ENCODE data around the gene PEX14. TPM values are rescaled to one million over a fixed set of nuclear protein-coding genes. Genes with fewer than 3 reads are reported as not detected.

PEX14 gene
- total and polyA plus RNA-seq, 11 donors, result 14.9 to 28.7 (median 20.4) TPM

- DNase-seq (no peak), ATAC-seq (no peak)
- H3K4me3 ChIP-seq, result no peak overlapping the region
- 89 to 94% (median 93%) methylated on average over 27 to 31 of the region's 31 CpGs for WGBS, 4 donors
- H3K36me3 ChIP-seq, result peaks cover 0 to 12% (median 6%) of the 10 kb centered on the region in 9 donors
- H3K4me1 ChIP-seq, result peaks cover 7 to 79% (median 53%) of the 10 kb centered on the region in 12 donors
- no peaks in the 10 kb centered on the region for H3K27me3 ChIP-seq
- H3K9me3 ChIP-seq, result no peaks in the 10 kb centered on the region
- TF ChIP-seq POLR2A (IDR thresholded peaks at IDR 0.05), result no peak
- TF ChIP-seq, protein P1, sequence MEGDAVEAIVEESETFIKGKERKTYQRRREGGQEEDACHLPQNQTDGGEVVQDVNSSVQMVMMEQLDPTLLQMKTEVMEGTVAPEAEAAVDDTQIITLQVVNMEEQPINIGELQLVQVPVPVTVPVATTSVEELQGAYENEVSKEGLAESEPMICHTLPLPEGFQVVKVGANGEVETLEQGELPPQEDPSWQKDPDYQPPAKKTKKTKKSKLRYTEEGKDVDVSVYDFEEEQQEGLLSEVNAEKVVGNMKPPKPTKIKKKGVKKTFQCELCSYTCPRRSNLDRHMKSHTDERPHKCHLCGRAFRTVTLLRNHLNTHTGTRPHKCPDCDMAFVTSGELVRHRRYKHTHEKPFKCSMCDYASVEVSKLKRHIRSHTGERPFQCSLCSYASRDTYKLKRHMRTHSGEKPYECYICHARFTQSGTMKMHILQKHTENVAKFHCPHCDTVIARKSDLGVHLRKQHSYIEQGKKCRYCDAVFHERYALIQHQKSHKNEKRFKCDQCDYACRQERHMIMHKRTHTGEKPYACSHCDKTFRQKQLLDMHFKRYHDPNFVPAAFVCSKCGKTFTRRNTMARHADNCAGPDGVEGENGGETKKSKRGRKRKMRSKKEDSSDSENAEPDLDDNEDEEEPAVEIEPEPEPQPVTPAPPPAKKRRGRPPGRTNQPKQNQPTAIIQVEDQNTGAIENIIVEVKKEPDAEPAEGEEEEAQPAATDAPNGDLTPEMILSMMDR (IDR thresholded peaks at IDR 0.05), result no peak
- H3K27ac ChIP-seq, result peak overlapping the region in 10 of 12 donors; percentile 56 to 98 (median 91)
- intact Hi-C loops (cut with DNase I), result loop anchor here in 1 of 10 donors (10.0 kb wide), 2 partner anchors 140 to 200 kb away; no protein-coding TSS in a partner anchor
These were observed 190.5 kb downstream of the PEX14 start for GRCh38 chr1:10665226-10665625.

DNA sequence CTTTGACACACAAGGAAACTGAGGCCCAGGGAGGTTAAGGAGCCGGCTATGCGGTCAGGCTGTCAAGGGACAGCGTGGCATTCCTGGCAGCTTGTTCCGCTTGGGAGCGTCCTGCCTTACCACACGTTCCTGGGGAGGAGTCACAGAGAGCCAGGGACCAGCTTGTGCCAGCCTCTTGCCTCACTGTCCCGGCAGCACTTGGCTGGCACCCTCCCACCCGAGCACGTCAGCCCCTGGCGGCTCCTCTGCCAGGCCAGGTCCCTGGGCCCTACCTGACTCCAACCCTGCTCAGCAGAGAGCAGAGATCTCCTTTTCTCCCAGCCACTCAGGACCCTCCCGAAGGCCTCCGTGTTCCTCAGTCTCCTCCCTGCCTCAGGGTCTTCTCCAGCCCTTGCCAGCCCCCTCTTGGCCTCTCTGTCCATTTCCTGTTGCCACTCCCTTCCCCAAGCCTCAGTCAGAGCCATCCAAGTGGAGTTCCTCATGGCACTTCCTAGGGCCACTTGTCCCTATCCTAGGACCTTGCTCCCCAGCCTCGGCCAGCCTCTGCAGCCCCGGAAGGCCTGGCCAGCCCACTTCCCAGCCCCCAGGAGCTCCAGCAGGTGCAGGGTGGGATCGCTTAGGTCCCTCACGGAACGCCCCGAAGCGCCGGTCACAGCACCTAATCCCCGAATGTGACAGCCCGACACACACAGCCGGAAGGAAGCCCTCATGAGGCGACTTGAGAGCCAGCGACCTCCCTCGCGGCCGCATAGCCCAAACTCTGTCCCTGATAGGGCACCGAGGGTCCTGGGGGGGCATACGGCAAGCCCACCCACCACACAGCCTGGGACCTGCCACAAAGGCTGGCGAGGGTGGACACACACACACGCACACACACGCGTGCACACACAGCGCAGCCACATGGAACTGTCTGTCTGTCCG is 191.4 kb downstream of the PEX14 start:
- Histone ChIP-seq H3K36me3 (peaks cover 0 to 12% (median 5%) of the 10 kb centered on the region in 9 donors), H3K27ac (peak overlapping the region in 11 of 12 donors; percentile 65 to 98 (median 90)), H3K4me3 (no peak overlapping the region), H3K9me3 (no peaks in the 10 kb centered on the region), H3K4me1 (peaks cover 7 to 87% (median 56%) of the 10 kb centered on the region in 12 donors), H3K27me3 (no peaks in the 10 kb centered on the region)
- 65 to 78% (median 75%) methylated on average over 24 to 36 of the region's 36 CpGs for WGBS, 4 donors
- ATAC-seq (peak; percentile 69 to 85 (median 79)), DNase-seq (peak; percentile 78 to 92 (median 84))
- TF ChIP-seq POLR2A (IDR thresholded peaks at IDR 0.05), result no peak
- TF ChIP-seq, protein P1 (IDR thresholded peaks at IDR 0.05), result no peak
- intact Hi-C loops (cut with DNase I), result loop anchor here in 1 of 10 donors (10.0 kb wide), 2 partner anchors 141 to 199 kb away; no protein-coding TSS in a partner anchor

DNA sequence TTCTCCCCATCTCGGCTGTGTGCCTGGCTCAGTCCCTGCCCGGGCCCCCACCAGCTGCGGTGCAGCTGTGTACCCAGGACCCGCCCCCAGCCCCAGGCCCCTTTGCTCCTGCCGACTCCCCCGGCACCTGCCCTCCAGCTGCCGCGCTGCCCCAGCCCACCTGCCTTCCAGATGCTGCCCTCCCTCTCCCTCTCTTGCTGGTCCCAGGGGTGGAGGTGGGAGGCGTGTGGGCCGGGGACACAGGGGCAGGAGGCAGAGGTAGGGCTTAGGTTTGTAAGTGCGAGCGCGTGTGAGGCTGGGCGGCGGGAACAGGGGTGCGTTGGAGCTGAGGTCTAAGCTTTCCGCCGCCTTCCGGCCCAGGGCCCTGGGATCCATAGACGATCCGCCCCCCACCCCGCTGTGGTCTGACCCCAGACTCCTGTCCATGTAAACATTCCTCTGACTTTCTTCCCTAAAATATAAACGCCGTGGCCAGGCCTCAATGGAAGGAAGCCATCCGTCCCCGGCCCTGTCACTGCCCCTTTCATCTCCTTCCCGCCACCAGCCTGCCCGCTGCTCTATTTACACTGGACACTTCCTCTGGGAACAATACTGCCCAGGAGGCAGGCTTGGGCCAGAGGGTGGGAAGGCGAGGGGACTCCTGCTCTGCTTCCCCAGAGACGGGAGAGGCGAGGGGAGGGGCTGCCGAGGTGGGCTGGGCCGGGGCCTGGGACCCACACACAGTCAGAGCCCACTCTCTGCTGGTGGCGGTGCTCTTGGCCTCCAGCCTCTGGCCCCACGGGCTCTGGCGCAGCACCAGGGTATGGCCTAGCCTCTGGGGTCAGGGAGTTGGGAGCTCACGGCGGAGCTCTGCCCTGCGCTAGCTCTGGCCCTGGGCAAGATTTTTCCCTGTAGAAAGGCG is 193.4 kb downstream of the PEX14 start:
- ATAC-seq (no peak), DNase-seq (no peak)
- TF ChIP-seq, protein P1 (IDR thresholded peaks at IDR 0.05), result no peak
- no peak for TF ChIP-seq POLR2A (IDR thresholded peaks at IDR 0.05)
- Histone ChIP-seq H3K36me3 (peaks cover 0 to 12% (median 5%) of the 10 kb centered on the region in 9 donors), H3K27me3 (no peaks in the 10 kb centered on the region), H3K27ac (peak overlapping the region in 11 of 12 donors; percentile 16 to 98 (median 58)), H3K4me1 (peaks cover 7 to 98% (median 56%) of the 10 kb centered on the region in 12 donors), H3K4me3 (no peak overlapping the region), H3K9me3 (no peaks in the 10 kb centered on the region)
- intact Hi-C loops (cut with DNase I), result loop anchor here in 1 of 10 donors (10.0 kb wide), 2 partner anchors 143 to 197 kb away; no protein-coding TSS in a partner anchor
- 44 to 51% (median 47%) methylated on average over 30 to 40 of the region's 40 CpGs for WGBS, 4 donors

All from heart left ventricle (tissue), 16 donors.